ENCODE results near the gene LCN2. TPM values are rescaled to one million over a fixed set of nuclear protein-coding genes. Genes with fewer than 3 reads are reported as not detected.

The LCN2 gene
- total RNA-seq, 2 donors from 2014 or later, result 4.9 to 24.6 TPM

GRCh38 chr9:128169925-128170324 is 20.7 kb downstream of the LCN2 start:
- Histone ChIP-seq H3K4me3 (no peak overlapping the region), H3K4me1 (no peaks in the 10 kb centered on the region), H3K36me3 (replicated peaks in 1 of 2; ENCODE audit: insufficient read depth in 1 of 2, low read depth in 2 of 2) (peaks cover 9 to 35% of the 10 kb centered on the region in 2 donors), H3K27ac (no peak overlapping the region), H3K9me3 (no peaks in the 10 kb centered on the region), H3K27me3 (no peaks in the 10 kb centered on the region)
- no peak for DNase-seq
- no peak for ATAC-seq
- intact Hi-C loops (cut with DNase I), result no loop called here
- TF ChIP-seq POLR2A (IDR thresholded peaks at IDR 0.05), result no peak
- TF ChIP-seq, protein P1, sequence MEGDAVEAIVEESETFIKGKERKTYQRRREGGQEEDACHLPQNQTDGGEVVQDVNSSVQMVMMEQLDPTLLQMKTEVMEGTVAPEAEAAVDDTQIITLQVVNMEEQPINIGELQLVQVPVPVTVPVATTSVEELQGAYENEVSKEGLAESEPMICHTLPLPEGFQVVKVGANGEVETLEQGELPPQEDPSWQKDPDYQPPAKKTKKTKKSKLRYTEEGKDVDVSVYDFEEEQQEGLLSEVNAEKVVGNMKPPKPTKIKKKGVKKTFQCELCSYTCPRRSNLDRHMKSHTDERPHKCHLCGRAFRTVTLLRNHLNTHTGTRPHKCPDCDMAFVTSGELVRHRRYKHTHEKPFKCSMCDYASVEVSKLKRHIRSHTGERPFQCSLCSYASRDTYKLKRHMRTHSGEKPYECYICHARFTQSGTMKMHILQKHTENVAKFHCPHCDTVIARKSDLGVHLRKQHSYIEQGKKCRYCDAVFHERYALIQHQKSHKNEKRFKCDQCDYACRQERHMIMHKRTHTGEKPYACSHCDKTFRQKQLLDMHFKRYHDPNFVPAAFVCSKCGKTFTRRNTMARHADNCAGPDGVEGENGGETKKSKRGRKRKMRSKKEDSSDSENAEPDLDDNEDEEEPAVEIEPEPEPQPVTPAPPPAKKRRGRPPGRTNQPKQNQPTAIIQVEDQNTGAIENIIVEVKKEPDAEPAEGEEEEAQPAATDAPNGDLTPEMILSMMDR (IDR thresholded peaks at IDR 0.05), result no peak
- WGBS, 2 donors, result 91 to 92% methylated on average over 7 to 8 of the region's 8 CpGs

GRCh38 chr9:128174062-128174461 is 24.8 kb downstream of the LCN2 start:
- Histone ChIP-seq H3K36me3 (replicated peaks in 1 of 2; ENCODE audit: insufficient read depth in 1 of 2, low read depth in 2 of 2) (peaks cover 23 to 29% of the 10 kb centered on the region in 2 donors), H3K27ac (no peak overlapping the region), H3K9me3 (no peaks in the 10 kb centered on the region), H3K4me3 (no peak overlapping the region), H3K27me3 (no peaks in the 10 kb centered on the region), H3K4me1 (no peaks in the 10 kb centered on the region)
- TF ChIP-seq, protein P1 (IDR thresholded peaks at IDR 0.05), result no peak
- TF ChIP-seq POLR2A (IDR thresholded peaks at IDR 0.05), result no peak
- WGBS, 2 donors, result 81 to 100% methylated on average over 4 of the region's 4 CpGs
- ATAC-seq (no peak), DNase-seq (no peak)
- intact Hi-C loops (cut with DNase I), result no loop called here

- H3K27me3 ChIP-seq, result no peaks in the 10 kb centered on the region
- no peak for TF ChIP-seq POLR2A (IDR thresholded peaks at IDR 0.05)
- TF ChIP-seq, protein P1 (IDR thresholded peaks at IDR 0.05), result no peak
- DNase-seq (no peak), ATAC-seq (no peak)
- no peaks in the 10 kb centered on the region for H3K4me1 ChIP-seq
- H3K9me3 ChIP-seq, result no peaks in the 10 kb centered on the region
- H3K4me3 ChIP-seq, result no peak overlapping the region
- intact Hi-C loops (cut with DNase I), result no loop called here
- H3K27ac ChIP-seq, result no peak overlapping the region
- peaks cover 17 to 27% of the 10 kb centered on the region in 2 donors for H3K36me3 ChIP-seq (replicated peaks in 1 of 2; ENCODE audit: insufficient read depth in 1 of 2, low read depth in 2 of 2)
- WGBS, 2 donors, result 76 to 77% methylated on average over 8 of the region's 8 CpGs
These were observed 25.9 kb downstream of the LCN2 start for GRCh38 chr9:128175102-128175563.

- H3K27me3 ChIP-seq, result no peaks in the 10 kb centered on the region
- DNase-seq (no peak), ATAC-seq (no peak)
- H3K9me3 ChIP-seq, result no peaks in the 10 kb centered on the region
- H3K4me3 ChIP-seq, result no peak overlapping the region
- intact Hi-C loops (cut with DNase I), result no loop called here
- TF ChIP-seq POLR2A (IDR thresholded peaks at IDR 0.05), result no peak
- TF ChIP-seq, protein P1 (IDR thresholded peaks at IDR 0.05), result no peak
- no peak overlapping the region for H3K27ac ChIP-seq
- H3K36me3 ChIP-seq (replicated peaks in 1 of 2; ENCODE audit: insufficient read depth in 1 of 2, low read depth in 2 of 2), result peaks cover 17 to 29% of the 10 kb centered on the region in 2 donors
- no peaks in the 10 kb centered on the region for H3K4me1 ChIP-seq
- WGBS, 2 donors, result 96 to 100% methylated on average over 2 of the region's 2 CpGs
These were observed 26.5 kb downstream of the LCN2 start for GRCh38 chr9:128175726-128176125.

DNA sequence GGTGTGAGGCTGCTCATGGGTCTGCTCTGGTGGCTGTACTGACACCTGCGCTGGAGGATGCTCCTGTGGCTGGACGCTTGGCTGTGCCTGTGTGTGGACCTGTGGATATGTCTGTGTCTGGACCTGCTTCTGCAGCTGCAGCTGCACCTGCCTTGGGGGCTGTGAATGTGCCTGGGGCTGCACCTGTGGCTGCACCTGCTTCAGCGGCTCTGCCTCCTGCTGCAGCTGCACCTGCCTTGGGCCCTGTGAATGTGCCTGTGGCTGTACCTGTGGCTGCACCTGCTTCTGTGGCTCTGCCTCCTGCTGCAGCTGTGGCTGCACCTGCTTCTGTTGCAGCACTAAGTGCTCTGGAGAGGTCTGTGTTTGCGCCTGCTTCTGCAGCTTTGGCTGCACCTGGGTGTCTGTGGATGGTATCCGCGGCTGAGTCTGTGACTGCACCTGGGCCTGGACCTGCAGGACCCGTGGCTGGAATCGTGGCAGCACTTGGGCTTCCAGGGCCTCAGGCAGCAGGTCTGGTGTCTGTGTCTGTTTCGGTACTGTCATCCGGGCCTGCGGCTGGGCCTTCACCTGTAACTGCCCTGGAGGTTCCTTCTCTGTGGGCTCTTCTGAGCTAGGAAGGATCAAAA is 29.7 kb downstream of the LCN2 start:
- Histone ChIP-seq H3K27ac (no peak overlapping the region), H3K27me3 (no peaks in the 10 kb centered on the region), H3K9me3 (no peaks in the 10 kb centered on the region), H3K36me3 (replicated peaks in 1 of 2; ENCODE audit: insufficient read depth in 1 of 2, low read depth in 2 of 2) (peaks cover 17 to 31% of the 10 kb centered on the region in 2 donors), H3K4me1 (no peaks in the 10 kb centered on the region), H3K4me3 (no peak overlapping the region)
- intact Hi-C loops (cut with DNase I), result no loop called here
- no peak for DNase-seq
- TF ChIP-seq, protein P1 (IDR thresholded peaks at IDR 0.05), result no peak
- TF ChIP-seq POLR2A (IDR thresholded peaks at IDR 0.05), result no peak
- ATAC-seq, result no peak
- 93 to 100% methylated on average over 1 to 11 of the region's 11 CpGs for whole genome bisulfite sequencing, 2 donors

Measured in body of pancreas (tissue), 4 donors.